CD4-positive, alpha-beta T cell treated with Interleukin-10 for 1 hour (primary cell): ENCODE results near the gene MAML2.

ENCODE experiments used
- DNase-seq: peaks from one replicate; pipeline ENCODE4 v3.0.0-alpha.2; 2020

MAML2 gene

GRCh38 chr11:96338910-96339705 lies 3.9 kb downstream of the MAML2 start:
- DNase-seq, result peak; percentile 60

DNA sequence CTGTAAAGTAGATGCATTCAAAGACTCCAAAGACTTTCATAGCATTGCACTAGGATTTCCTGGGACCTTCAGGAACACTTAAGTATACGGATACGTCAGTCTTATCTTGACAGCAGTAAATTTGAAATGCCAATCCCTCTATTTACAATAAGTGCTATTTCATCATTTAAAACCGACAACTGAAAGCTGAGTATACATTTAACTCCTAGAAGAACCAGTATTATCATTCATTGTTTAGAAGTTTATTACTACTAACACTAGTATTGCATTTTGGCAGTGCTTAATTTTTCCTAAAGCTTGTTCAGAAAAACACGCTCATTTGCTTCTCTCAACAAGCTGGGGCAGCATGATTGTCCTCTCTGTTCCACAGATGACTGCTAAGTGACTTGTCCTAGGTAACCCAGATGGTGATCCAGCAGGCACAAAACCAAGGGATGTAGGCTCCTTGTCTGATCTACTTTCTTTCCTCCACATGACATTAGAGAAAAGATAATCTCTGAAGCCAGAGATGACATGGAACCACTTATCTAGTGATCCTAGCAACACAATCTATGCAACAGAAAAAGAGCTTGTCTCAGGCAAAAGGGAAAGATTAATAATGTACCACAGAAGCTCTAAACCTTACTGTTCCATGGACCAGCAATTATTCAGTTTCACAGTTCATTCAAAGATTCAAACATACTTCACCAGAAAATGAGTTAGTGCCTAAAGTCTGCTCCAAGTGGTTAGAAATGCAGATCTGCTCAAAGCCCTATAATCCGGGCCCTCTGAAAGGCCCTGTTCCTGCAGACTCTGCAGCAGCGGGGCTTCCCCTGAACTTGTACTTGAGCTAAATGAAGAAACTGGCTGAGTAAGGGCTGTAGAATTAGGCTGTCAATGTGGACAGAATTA lies 5.2 kb downstream of the MAML2 start:
- DNase-seq, result peak; percentile 44

DNA sequence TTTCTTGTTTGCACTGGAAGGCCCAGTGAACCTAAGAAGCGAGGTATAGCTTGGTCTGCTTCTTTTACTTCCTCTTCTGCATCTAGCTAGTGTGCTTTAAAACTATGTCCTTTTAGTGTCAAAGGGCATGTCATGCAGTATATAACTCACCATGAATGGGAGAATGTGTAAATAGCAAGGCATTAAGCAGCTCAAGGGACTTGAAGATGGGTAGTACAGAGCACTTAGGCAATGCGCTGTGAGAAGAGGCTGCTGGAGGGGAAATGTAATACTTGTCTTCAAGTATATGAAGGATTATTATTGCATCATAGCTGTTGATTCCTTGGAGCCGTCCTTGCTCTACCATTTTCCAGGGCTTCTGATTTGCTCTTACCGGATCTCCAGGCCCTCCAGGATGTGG lies 7.6 kb downstream of the MAML2 start:
- no peak for DNase-seq

- DNase-seq, result no peak
Observed at GRCh38 chr11:96334219-96334618, 8.8 kb downstream of the MAML2 start.

DNA sequence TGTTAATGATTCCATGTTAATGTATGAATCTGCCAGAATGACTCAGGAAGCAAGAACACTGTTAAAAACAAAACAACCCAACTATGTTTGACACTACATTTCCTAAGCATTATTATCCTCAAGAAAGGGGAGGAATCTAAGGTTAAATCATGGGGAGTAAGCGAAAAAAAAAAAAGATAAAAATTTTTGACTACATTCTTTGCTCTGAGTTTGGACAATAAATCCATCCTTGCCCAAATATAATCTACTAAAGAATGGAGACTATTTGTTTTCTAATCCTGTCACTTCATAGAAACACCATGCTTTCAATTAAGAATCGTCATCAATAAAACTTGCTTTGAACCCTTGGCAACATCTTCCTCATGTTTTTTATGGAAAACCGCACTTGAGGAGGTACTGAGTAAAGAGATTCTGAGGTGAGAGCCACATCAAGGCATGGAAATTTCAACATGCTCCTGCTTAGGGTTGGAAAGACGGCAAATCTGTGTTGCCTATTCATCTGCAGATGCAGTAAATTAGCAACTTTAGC lies 9.7 kb downstream of the MAML2 start:
- no peak for DNase-seq

DNA sequence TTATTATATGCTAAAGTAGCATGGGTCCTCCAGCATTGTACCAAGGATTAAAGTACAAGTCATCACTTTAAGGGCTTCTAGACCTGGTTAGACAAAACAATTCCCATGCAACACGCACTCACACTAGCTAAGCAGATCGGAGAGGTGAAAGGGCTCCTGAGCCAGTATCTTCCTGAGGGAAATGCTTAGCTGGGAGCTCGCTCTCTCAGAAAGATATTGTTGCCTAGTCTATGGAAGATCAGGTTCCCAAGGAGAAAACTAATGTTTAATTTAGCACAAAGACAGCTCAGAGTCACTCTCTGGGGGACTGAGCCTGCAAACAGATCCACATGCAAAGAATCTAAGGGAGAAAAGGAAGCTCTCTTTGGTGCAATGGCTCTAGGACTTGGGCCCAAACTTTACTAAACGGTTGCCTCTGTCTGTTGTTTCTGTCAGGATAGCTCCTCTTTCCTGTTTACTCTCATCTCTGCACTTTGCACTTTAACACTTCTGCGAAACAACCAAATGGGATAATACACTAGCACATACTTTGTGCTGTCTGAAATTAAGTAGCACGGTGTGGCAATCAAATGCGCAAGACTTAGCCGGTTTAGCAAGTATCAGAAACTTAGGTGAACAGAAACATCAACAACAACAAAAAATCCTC lies 10.7 kb downstream of the MAML2 start:
- no peak for DNase-seq

GRCh38 chr11:96331699-96332116 lies 11.3 kb downstream of the MAML2 start:
- no peak for DNase-seq

DNA sequence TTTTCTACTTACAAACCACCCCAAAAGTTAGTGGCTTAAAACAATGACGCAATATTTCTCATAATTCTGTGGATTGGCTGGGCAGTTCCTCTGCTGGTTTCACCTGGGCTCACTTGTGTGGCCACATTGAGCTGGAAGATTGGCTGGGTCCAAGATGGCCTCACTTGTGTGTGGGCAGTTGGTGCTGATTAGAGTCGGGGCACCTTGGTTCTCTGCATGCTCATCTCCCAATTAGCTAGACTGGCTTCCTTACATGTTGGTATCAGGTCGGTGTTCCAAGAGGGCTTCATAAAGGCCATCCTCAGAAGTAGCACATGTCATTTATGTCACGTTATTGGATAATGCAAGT lies 12.5 kb downstream of the MAML2 start:
- no peak for DNase-seq

DNA sequence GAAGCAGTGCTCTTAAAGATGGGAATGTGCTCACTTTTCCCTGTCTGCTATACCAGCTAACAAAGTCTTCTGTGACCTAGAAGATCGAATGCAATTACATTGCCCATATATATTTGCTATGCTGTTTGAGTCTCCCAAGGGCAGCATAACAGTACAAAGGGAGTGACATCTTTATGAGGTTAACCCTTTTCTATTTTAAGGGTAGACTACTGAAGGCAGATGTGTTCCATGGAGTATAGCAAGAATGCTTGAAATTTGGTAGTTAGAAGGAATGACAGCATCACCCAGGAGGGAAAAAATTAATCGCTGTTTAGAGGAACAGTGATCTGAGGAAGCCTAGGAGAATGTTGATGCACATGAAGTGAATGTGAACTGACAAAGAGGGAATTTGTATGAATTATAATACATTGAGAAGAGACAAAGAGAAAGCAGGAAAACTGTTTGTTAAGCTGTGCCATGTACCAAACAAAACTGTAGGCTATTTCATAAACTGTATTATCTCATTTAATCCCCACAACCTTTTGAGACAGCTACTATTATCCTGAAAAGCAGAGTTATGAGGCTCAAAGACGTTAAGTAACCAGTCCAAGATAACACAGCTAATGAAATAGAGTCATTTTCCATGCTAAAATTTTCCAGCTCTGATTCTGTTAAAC lies 13.0 kb downstream of the MAML2 start:
- DNase-seq, result no peak

DNA sequence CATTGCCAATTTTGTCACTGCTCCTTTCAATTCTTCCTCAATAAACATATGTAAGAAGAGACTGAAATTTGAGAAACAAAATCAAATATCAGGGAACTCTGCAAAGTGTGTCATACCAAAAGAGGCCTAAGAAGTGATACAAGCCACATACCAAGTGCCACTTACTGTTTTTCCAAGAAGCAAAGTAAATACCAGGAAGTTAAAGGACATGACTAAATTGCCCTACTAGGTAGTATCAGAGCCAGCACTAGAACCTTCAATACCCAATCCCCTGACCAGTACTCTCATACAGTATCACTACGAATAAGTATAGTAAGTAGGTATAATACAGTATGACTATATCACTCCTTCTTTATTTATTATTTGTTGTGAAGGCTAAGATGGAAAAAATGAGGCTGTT lies 13.6 kb downstream of the MAML2 start:
- no peak for DNase-seq

- no peak for DNase-seq
Observed at GRCh38 chr11:96328395-96329010, 14.5 kb downstream of the MAML2 start.

GRCh38 chr11:96326959-96327358 lies 16.0 kb downstream of the MAML2 start:
- no peak for DNase-seq

- no peak for DNase-seq
Observed at GRCh38 chr11:96324912-96325311, 18.1 kb downstream of the MAML2 start.

- no peak for DNase-seq
Observed at GRCh38 chr11:96323642-96323985, 19.4 kb downstream of the MAML2 start.

GRCh38 chr11:96322775-96323641 lies 20.0 kb downstream of the MAML2 start:
- no peak for DNase-seq

GRCh38 chr11:96321091-96321490 lies 21.9 kb downstream of the MAML2 start:
- no peak for DNase-seq

- DNase-seq, result no peak
Observed at GRCh38 chr11:96319898-96320656, 22.9 kb downstream of the MAML2 start.

DNA sequence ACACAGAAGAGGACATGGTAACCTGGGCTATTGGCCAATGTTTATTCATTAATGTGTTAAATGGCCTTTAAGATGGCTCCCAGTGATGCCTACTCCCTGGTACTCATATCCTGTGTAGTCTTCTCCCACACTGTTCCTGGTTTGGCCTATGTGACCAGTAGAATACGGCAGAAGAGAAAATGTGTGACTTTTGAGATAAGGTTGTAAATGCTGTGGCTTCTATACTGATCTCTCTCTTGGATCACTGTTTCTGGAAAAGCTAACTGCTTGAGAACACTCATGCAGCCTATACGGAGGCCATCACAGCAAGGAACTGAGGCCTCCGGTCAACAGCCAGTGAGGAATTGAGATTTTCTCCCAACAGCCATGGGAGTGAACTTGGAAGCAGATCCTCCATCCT lies 24.1 kb downstream of the MAML2 start:
- DNase-seq, result no peak

DNA sequence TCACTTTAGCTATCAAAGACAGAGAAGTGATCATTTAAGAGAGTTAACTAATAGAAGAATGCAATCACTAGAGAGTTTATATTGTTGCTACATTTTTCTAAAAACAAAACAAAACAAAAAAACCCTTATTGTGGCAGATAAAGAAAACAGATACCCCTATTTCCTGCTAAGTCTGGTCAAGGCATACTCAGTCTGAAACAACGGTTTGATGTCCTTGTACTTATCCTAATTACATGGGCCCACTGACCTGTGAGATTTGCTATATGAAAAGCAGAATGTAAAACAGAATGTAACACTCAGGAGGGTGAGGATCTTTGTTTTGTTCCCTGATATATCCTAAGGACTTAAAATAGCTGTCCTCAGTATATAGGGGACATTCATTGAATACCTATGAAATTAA lies 24.6 kb downstream of the MAML2 start:
- DNase-seq, result no peak

DNA sequence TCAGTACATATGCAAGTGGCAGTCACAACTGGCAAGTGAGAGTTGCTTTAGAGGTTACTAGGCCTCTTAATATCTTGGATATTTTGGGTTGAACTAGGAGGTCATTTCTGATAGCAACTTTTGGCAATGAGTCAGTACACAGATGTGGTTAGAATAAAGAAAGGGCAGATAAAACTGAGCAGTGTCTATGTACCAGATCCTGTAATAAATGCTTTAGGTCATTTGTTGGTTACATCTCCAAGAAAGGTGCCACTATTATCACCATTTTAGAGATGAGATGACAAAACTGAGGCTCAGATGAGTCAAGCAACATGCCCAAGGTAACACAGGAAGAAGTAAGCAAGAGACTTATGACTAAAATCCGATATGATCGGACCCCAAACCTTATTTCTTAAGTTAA lies 25.0 kb downstream of the MAML2 start:
- no peak for DNase-seq

- DNase-seq, result no peak
Observed at GRCh38 chr11:96317571-96317970, 25.4 kb downstream of the MAML2 start.
